Measurements from ENCODE around the gene ZAR1.
"Not testable (repeated sequence)": the region's sequence is repeated elsewhere in the genome, so short reads cannot be mapped to it uniquely, and the experiment has no call there.

ZAR1 gene, protein sequence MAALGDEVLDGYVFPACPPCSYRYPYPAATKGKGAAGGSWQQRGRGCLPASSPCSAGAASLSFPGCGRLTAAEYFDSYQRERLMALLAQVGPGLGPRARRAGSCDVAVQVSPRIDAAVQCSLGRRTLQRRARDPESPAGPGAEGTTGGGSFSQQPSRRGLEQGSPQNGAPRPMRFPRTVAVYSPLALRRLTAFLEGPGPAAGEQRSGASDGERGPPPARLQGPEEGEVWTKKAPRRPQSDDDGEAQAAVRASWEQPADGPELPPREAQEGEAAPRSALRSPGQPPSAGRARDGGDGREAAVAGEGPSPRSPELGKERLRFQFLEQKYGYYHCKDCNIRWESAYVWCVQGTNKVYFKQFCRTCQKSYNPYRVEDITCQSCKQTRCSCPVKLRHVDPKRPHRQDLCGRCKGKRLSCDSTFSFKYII

DNA sequence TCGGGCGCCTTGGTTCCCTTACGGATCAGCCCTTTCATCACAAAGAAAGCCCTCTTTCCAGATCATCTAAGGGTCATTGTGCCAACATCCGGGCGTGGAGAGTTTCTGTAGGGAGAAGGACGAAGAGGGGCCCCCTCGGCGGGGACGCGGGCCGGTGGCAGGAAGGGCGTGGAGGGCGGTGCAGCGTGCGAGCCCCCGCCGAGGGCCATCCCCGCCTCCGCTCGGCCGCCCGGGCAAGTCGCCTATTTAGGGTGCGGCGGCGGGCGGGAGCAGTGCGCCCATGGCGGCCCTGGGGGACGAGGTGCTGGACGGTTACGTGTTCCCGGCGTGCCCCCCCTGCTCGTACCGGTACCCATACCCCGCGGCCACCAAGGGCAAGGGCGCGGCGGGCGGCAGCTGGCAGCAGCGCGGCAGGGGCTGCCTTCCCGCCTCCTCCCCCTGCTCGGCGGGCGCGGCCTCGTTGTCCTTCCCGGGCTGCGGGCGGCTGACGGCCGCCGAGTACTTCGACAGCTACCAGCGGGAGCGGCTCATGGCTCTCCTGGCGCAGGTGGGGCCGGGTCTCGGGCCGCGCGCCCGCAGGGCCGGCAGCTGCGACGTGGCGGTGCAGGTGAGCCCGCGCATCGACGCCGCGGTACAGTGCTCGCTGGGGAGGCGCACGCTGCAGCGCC, at the start of gene ZAR1:
ZAR1 (plus strand) TSS at position 241 of the 668 bp plus-strand sequence; CDS start at position 281, 40 bp downstream.
- no peak for DNase-seq

DNA sequence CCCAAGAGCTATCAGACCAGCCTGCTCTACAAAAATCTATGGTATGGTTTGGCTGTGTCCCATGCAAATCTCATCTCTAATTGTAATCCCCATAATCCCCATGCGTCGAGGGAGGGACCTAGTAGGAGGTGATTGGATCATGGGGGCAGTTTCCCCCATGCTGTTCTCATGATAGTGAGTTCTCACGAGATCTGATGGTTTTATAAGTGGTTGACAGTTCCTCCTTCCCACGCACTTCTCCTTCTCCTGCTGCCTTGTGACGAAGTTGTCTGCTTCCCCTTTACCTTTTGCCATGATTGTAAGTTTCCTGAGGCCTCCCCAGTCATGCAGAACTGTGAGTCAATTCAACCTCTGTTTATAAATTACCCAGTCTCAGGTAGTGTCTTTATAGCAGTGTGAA, 49.1 kb upstream of the ZAR1 start:
- DNase-seq, result not testable (repeated sequence)

DNA sequence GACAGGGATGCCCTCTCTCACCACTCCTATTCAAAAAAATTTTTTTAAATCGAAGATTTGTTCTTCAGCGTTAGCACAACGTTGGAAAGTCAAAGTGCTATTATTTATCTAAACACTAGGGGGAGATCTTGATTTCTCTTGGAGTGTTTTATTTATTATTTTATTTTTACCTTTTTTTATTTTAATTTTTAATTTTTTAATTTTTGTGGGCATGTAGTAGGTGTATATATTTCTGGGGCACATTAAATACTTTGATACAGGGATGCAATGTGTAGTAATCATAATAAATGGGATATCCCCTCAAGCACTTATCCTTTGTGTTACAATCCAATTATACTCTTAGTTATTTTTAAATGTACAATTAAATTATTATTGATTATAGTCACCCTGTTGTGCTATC, 44.3 kb upstream of the ZAR1 start:
- DNase-seq, result no peak

DNA sequence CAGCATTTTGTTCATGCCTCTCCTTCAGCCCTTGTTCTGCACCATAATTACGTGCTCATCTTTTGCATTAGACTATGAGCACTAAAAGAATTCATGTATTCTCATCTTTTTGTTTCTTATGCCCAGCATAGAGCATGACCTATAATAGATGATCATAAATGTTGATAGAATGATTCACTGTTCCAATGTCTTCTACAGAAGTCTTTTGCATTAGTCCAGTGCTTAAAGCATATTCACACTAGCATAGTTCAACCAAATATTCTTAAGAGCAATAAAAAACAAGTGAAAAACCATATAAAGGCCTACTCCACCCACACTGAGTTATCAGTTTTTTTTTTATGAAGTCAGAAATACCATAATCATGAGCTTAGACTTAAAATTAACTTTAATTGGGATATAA, 43.4 kb upstream of the ZAR1 start:
- DNase-seq, result no peak

GRCh38 chr4:48449151-48449550, 40.9 kb upstream of the ZAR1 start:
- DNase-seq, result no peak

DNA sequence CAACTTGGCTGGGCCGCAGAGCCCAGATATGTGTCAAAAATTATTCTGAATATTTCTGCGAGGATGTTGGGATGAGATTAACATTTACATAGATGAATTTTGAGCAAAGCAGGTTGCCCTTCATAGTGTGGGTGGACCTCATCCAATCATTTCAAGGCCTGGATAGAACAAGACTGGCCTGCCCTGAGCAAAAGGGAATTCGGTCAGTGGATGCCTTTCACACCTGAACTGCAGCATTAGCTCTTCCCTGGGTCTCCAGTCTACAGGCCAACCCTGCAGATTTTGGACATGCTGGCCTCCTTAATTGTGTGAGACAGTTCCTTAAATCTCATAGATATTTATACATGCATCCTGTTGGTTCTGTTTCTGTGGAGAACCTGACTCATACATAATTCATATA, 39.3 kb upstream of the ZAR1 start:
- DNase-seq, result no peak

GRCh38 chr4:48451656-48452055, 38.4 kb upstream of the ZAR1 start:
- DNase-seq, result not testable (repeated sequence)

GRCh38 chr4:48454591-48454990, 35.5 kb upstream of the ZAR1 start:
- DNase-seq, result no peak

GRCh38 chr4:48461000-48461399, 29.1 kb upstream of the ZAR1 start:
- DNase-seq, result no peak

DNA sequence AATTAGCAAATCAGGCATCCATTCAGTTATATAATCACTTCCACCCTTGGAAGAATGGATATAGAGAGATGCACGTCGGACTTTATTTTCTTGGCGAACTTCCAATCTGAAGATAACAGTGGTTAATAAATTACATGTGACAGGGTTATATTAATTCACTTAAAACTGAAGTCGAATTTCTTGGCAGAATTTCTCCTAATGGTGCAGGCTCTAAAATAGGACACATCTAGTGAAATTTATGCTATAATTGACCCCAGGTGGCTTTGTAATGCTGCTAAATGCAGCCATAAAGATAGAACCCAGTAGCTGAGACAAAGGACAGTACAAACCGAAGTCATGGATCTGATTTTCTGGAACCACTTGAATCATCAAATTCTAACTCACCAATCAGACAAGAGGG, 27.7 kb upstream of the ZAR1 start:
- DNase-seq, result no peak

- no peak for DNase-seq
Observed at GRCh38 chr4:48467442-48467841, 22.6 kb upstream of the ZAR1 start.

DNA sequence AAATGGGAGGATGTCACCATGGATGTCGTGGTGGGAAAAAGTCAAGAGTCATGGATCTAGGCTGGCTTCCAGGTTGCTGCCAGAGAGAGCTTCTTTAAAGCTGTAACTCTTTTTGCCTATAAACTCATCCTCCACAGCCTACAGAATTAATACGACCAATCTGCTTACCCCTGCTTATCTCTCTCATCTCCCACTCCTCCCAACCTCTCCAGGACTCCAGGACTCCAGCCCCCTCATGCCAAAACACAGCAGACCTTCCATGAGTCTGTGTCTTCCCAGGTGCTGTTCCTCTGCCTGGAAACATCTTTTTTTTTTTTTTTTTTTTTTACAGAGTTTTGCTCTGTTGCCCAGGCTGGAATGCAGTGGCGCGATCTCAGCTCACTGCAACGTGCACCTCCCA, 22.2 kb upstream of the ZAR1 start:
- DNase-seq, result no peak

DNA sequence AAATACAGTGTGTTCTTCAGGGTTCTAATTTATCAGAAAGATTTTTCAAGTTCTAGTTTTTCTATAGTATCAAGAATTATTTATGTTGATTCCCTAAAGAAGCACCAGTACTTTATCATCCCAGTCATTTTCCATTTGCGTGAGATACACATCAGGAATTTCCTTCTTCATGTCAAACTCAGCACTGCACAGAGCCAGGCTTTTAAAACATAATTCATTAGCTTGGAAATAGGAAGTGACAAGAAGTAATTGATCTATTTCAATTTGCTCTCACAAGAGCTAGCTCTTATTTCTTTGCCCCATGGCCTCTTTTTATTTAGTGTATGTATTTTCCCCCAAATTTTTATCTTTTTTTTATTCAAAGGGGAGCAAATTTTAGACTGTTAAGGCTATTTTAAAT, 19.9 kb upstream of the ZAR1 start:
- DNase-seq, result no peak

DNA sequence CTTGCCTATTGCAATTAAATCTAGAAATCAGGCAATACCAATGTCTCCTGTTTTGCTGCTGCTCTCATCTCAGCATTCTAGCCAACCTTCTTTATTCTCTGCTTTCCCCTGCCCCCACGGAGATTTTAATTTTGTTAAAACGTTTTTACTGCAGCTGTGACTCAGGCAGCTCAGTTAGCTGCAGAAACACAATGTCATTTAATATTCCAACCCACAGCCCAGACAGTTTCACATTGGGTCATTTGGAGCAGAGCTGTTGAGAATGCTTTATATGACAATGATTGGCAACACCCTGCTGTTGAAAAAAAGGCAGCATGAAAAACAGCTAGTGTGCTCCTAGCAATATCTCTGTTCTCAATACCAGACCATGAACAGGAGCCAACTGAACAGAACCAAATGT, 19.5 kb upstream of the ZAR1 start:
- no peak for DNase-seq

GRCh38 chr4:48472794-48473193, 17.3 kb upstream of the ZAR1 start:
- DNase-seq, result no peak

DNA sequence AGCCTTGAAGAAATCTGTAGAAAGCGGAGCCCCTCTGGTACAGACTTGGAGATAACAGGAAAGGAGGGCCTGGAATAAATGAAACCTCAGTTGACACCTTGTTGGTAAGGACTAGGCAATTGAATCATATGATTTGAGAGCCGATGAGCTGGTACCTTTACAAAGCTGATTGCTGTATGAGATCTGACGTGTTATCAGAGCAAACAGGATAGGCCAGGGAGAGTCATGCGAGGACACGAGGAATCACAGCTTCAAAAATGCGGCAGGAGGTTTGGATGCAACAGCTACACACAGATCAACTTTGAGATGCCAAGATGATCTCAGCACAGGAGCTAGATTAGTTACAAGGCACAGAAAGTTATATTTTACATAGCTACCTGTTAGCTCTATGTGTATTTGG, 14.3 kb upstream of the ZAR1 start:
- DNase-seq, result no peak

DNA sequence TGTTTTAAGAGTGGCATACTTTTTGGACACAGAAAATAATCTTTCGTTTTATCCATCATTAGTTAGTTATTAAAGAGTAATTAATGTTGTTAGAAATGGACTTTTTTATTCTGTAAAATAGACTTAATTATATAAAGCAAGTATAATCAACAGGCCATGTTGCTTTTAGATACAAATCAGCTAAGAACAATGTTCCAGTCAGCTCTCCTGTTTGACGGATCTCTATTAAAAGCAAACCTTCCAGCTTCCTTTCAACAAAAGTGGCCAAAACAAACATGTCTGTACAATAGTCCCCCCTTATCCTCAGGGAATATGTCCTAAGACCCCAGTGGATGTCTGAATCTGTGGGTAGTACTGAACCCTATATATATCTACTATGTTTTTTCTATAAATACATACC, 11.8 kb upstream of the ZAR1 start:
- no peak for DNase-seq

- no peak for DNase-seq
Observed at GRCh38 chr4:48481581-48481980, 8.5 kb upstream of the ZAR1 start.

- no peak for DNase-seq
Observed at GRCh38 chr4:48483006-48483776, 6.9 kb upstream of the ZAR1 start, which contains the start of gene SLC10A4. Gene SLC10A4, plus strand, starts transcription at chr4:48483343. Its CDS starts 219 bp downstream, at chr4:48483562.

GRCh38 chr4:48483777-48484493, 6.1 kb upstream of the ZAR1 start:
- DNase-seq, result no peak

GRCh38 chr4:48484494-48485168, 5.4 kb upstream of the ZAR1 start:
- DNase-seq, result no peak

GRCh38 chr4:48489683-48490011, 405 bp upstream of the ZAR1 start:
- no peak for DNase-seq

All from NCI-H187 treated with DMSO at 0.1 percent for 48 hours (cell line).